Measurements from ENCODE around the gene RIMS4.

DNA sequence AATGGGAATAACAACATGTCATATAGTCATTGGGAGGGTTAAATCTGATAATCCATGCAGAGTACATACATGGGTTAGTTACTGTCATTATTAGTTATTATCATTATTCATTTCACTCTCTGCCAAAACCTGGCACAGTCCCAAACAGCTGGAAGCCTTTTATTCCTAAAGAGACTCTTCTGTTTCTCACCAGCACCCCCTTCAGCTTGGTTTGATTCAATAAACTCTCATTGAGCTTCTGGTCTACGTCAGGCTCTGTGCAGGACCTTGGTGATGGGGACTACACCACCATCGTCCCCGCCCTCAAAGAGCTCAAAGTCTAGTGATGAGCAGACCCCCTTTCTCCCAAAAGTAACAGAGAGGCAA lies 62.4 kb downstream of the RIMS4 start:
- TF ChIP-seq, protein P1, sequence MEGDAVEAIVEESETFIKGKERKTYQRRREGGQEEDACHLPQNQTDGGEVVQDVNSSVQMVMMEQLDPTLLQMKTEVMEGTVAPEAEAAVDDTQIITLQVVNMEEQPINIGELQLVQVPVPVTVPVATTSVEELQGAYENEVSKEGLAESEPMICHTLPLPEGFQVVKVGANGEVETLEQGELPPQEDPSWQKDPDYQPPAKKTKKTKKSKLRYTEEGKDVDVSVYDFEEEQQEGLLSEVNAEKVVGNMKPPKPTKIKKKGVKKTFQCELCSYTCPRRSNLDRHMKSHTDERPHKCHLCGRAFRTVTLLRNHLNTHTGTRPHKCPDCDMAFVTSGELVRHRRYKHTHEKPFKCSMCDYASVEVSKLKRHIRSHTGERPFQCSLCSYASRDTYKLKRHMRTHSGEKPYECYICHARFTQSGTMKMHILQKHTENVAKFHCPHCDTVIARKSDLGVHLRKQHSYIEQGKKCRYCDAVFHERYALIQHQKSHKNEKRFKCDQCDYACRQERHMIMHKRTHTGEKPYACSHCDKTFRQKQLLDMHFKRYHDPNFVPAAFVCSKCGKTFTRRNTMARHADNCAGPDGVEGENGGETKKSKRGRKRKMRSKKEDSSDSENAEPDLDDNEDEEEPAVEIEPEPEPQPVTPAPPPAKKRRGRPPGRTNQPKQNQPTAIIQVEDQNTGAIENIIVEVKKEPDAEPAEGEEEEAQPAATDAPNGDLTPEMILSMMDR (IDR thresholded peaks at IDR 0.05; ENCODE audit: insufficient read depth, low read length): no peak
- no peak for TF ChIP-seq POLR2AphosphoS5 (IDR thresholded peaks at IDR 0.05; ENCODE audit: low read depth)
- TF ChIP-seq, protein P2, sequence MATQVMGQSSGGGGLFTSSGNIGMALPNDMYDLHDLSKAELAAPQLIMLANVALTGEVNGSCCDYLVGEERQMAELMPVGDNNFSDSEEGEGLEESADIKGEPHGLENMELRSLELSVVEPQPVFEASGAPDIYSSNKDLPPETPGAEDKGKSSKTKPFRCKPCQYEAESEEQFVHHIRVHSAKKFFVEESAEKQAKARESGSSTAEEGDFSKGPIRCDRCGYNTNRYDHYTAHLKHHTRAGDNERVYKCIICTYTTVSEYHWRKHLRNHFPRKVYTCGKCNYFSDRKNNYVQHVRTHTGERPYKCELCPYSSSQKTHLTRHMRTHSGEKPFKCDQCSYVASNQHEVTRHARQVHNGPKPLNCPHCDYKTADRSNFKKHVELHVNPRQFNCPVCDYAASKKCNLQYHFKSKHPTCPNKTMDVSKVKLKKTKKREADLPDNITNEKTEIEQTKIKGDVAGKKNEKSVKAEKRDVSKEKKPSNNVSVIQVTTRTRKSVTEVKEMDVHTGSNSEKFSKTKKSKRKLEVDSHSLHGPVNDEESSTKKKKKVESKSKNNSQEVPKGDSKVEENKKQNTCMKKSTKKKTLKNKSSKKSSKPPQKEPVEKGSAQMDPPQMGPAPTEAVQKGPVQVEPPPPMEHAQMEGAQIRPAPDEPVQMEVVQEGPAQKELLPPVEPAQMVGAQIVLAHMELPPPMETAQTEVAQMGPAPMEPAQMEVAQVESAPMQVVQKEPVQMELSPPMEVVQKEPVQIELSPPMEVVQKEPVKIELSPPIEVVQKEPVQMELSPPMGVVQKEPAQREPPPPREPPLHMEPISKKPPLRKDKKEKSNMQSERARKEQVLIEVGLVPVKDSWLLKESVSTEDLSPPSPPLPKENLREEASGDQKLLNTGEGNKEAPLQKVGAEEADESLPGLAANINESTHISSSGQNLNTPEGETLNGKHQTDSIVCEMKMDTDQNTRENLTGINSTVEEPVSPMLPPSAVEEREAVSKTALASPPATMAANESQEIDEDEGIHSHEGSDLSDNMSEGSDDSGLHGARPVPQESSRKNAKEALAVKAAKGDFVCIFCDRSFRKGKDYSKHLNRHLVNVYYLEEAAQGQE (IDR thresholded peaks at IDR 0.05; ENCODE audit: insufficient replicate concordance, low read depth): no peak
- no peak for TF ChIP-seq GABPA (IDR thresholded peaks at IDR 0.05; ENCODE audit: low read depth)

Measured in HL-60 (cell line).